ENCODE results near the gene UNC13D.
A peak's percentile ranks its signal among the peaks of the same experiment; 100 is the strongest.
"Not testable (repeated sequence)": the region's sequence is repeated elsewhere in the genome, so short reads cannot be mapped to it uniquely, and the experiment has no call there.

Gene UNC13D

GRCh38 chr17:75854101-75854748, 10.0 kb upstream of the UNC13D start:
- H2BK5ac ChIP-seq (ENCODE audit: low read length) = no peak overlapping the region
- H3K79me2 ChIP-seq (ENCODE audit: control insufficient read depth, insufficient read depth, low read length) = peaks cover 8% of the 10 kb centered on the region
- peaks cover 4% of the 10 kb centered on the region for H3K79me1 ChIP-seq (ENCODE audit: low read length)
- H2BK15ac ChIP-seq (replicated peaks; ENCODE audit: low read depth) = no peak overlapping the region
- H3K4me1 ChIP-seq (ENCODE audit: control insufficient read depth, low read depth, low read length) = peaks cover 3% of the 10 kb centered on the region
- no CpG with 5 or more reads among the region's 7 CpGs for WGBS (ENCODE audit: extremely low coverage, insufficient coverage, low lambda C conversion rate)
- H3K56ac ChIP-seq (ENCODE audit: low read length) = peak overlapping the region; percentile 85
- H3K4me2 ChIP-seq (ENCODE audit: low read length) = peak overlapping the region; percentile 83
- H3K4me3 ChIP-seq (ENCODE audit: low read length) = peak overlapping the region; percentile 34
- no peak overlapping the region for H2BK120ac ChIP-seq (ENCODE audit: low read depth, low read length)
- peak overlapping the region; percentile 20 for H2AK5ac ChIP-seq (ENCODE audit: low read length)
- H4K8ac ChIP-seq (ENCODE audit: low read depth, low read length) = no peak overlapping the region
- H3K4ac ChIP-seq (ENCODE audit: low read depth, low read length) = no peak overlapping the region
- H3K23ac ChIP-seq (ENCODE audit: low read length) = no peak overlapping the region
- peak overlapping the region; percentile 73 for H3K9ac ChIP-seq (ENCODE audit: low read length)
- H3K27ac ChIP-seq (ENCODE audit: low read depth, low read length) = peak overlapping the region; percentile 26
- no peak overlapping the region for H3K18ac ChIP-seq (ENCODE audit: low read length)
- DNase-seq = peak; percentile 84
- H3K36me3 ChIP-seq (ENCODE audit: control insufficient read depth, insufficient read depth, low read length) = peaks cover 4% of the 10 kb centered on the region
- H4K5ac ChIP-seq (ENCODE audit: low read length) = no peak overlapping the region
- H3K27me3 ChIP-seq (ENCODE audit: insufficient read depth, low read length, poor library complexity) = no peaks in the 10 kb centered on the region

- no CpG with 5 or more reads among the region's 7 CpGs for WGBS (ENCODE audit: extremely low coverage, insufficient coverage, low lambda C conversion rate)
- H3K27ac ChIP-seq (ENCODE audit: low read depth, low read length) = no peak overlapping the region
Measured at GRCh38 chr17:75853433-75853832, 9.2 kb upstream of the UNC13D start.

GRCh38 chr17:75851693-75851991, 7.4 kb upstream of the UNC13D start:
- not testable (repeated sequence) for H3K79me1 ChIP-seq (ENCODE audit: low read length); H3K18ac ChIP-seq (ENCODE audit: low read length); H3K23ac ChIP-seq (ENCODE audit: low read length); H3K4ac ChIP-seq (ENCODE audit: low read depth, low read length); H4K5ac ChIP-seq (ENCODE audit: low read length); H2BK5ac ChIP-seq (ENCODE audit: low read length); H3K4me1 ChIP-seq (ENCODE audit: control insufficient read depth, low read depth, low read length); H3K27ac ChIP-seq (ENCODE audit: low read depth, low read length); H4K8ac ChIP-seq (ENCODE audit: low read depth, low read length); H2BK15ac ChIP-seq (replicated peaks; ENCODE audit: low read depth); DNase-seq; H3K36me3 ChIP-seq (ENCODE audit: control insufficient read depth, insufficient read depth, low read length); H3K27me3 ChIP-seq (ENCODE audit: insufficient read depth, low read length, poor library complexity); H3K4me3 ChIP-seq (ENCODE audit: low read length); H3K9ac ChIP-seq (ENCODE audit: low read length); H3K56ac ChIP-seq (ENCODE audit: low read length); H3K4me2 ChIP-seq (ENCODE audit: low read length); H2BK120ac ChIP-seq (ENCODE audit: low read depth, low read length); H2AK5ac ChIP-seq (ENCODE audit: low read length); H3K79me2 ChIP-seq (ENCODE audit: control insufficient read depth, insufficient read depth, low read length)
- no CpG with 5 or more reads among the region's 15 CpGs for WGBS (ENCODE audit: extremely low coverage, insufficient coverage, low lambda C conversion rate)

More at GRCh38 chr17:75853433-75853832, 9.2 kb upstream of the UNC13D start:
- Histone ChIP-seq H2BK15ac (replicated peaks; ENCODE audit: low read depth) (no peak overlapping the region), H2BK120ac (ENCODE audit: low read depth, low read length) (no peak overlapping the region), H3K79me2 (ENCODE audit: control insufficient read depth, insufficient read depth, low read length) (peaks cover 8% of the 10 kb centered on the region), H3K56ac (ENCODE audit: low read length) (no peak overlapping the region), H3K18ac (ENCODE audit: low read length) (no peak overlapping the region), H3K79me1 (ENCODE audit: low read length) (peaks cover 4% of the 10 kb centered on the region), H2BK5ac (ENCODE audit: low read length) (no peak overlapping the region), H3K4me1 (ENCODE audit: control insufficient read depth, low read depth, low read length) (peaks cover 3% of the 10 kb centered on the region), H3K4me3 (ENCODE audit: low read length) (no peak overlapping the region), H4K8ac (ENCODE audit: low read depth, low read length) (no peak overlapping the region), H3K27me3 (ENCODE audit: insufficient read depth, low read length, poor library complexity) (no peaks in the 10 kb centered on the region), H3K4ac (ENCODE audit: low read depth, low read length) (no peak overlapping the region), H4K5ac (ENCODE audit: low read length) (no peak overlapping the region), H3K9ac (ENCODE audit: low read length) (no peak overlapping the region), H3K36me3 (ENCODE audit: control insufficient read depth, insufficient read depth, low read length) (peaks cover 4% of the 10 kb centered on the region), H3K23ac (ENCODE audit: low read length) (no peak overlapping the region), H2AK5ac (ENCODE audit: low read length) (no peak overlapping the region), H3K4me2 (ENCODE audit: low read length) (no peak overlapping the region)
- DNase-seq = peak; percentile 76

- Histone ChIP-seq H3K79me2 (ENCODE audit: control insufficient read depth, insufficient read depth, low read length) (peaks cover 8% of the 10 kb centered on the region), H3K9ac (ENCODE audit: low read length) (no peak overlapping the region), H2BK5ac (ENCODE audit: low read length) (no peak overlapping the region), H3K56ac (ENCODE audit: low read length) (no peak overlapping the region), H3K4ac (ENCODE audit: low read depth, low read length) (no peak overlapping the region), H3K27me3 (ENCODE audit: insufficient read depth, low read length, poor library complexity) (no peaks in the 10 kb centered on the region), H3K23ac (ENCODE audit: low read length) (no peak overlapping the region), H4K8ac (ENCODE audit: low read depth, low read length) (no peak overlapping the region), H2BK15ac (replicated peaks; ENCODE audit: low read depth) (no peak overlapping the region), H3K4me2 (ENCODE audit: low read length) (no peak overlapping the region), H3K27ac (ENCODE audit: low read depth, low read length) (no peak overlapping the region), H2BK120ac (ENCODE audit: low read depth, low read length) (no peak overlapping the region), H3K4me1 (ENCODE audit: control insufficient read depth, low read depth, low read length) (peaks cover 3% of the 10 kb centered on the region), H4K5ac (ENCODE audit: low read length) (no peak overlapping the region), H3K4me3 (ENCODE audit: low read length) (no peak overlapping the region), H3K18ac (ENCODE audit: low read length) (no peak overlapping the region), H3K79me1 (ENCODE audit: low read length) (peaks cover 4% of the 10 kb centered on the region), H3K36me3 (ENCODE audit: control insufficient read depth, insufficient read depth, low read length) (peaks cover 10% of the 10 kb centered on the region), H2AK5ac (ENCODE audit: low read length) (no peak overlapping the region)
- WGBS (ENCODE audit: extremely low coverage, insufficient coverage, low lambda C conversion rate) = no CpG with 5 or more reads among the region's 12 CpGs
- no peak for DNase-seq
Measured at GRCh38 chr17:75850928-75851692, 6.9 kb upstream of the UNC13D start.

GRCh38 chr17:75849724-75850123, 5.5 kb upstream of the UNC13D start:
- Histone ChIP-seq H3K4me1 (ENCODE audit: control insufficient read depth, low read depth, low read length) (peaks cover 7% of the 10 kb centered on the region), H3K56ac (ENCODE audit: low read length) (no peak overlapping the region), H2AK5ac (ENCODE audit: low read length) (no peak overlapping the region), H3K4me3 (ENCODE audit: low read length) (no peak overlapping the region), H3K79me2 (ENCODE audit: control insufficient read depth, insufficient read depth, low read length) (peaks cover 8% of the 10 kb centered on the region), H3K79me1 (ENCODE audit: low read length) (peaks cover 4% of the 10 kb centered on the region), H3K23ac (ENCODE audit: low read length) (no peak overlapping the region), H4K5ac (ENCODE audit: low read length) (no peak overlapping the region), H3K9ac (ENCODE audit: low read length) (no peak overlapping the region), H3K4me2 (ENCODE audit: low read length) (no peak overlapping the region), H4K8ac (ENCODE audit: low read depth, low read length) (no peak overlapping the region), H2BK15ac (replicated peaks; ENCODE audit: low read depth) (no peak overlapping the region), H3K27me3 (ENCODE audit: insufficient read depth, low read length, poor library complexity) (no peaks in the 10 kb centered on the region), H2BK120ac (ENCODE audit: low read depth, low read length) (no peak overlapping the region), H3K27ac (ENCODE audit: low read depth, low read length) (no peak overlapping the region), H3K4ac (ENCODE audit: low read depth, low read length) (no peak overlapping the region), H2BK5ac (ENCODE audit: low read length) (no peak overlapping the region), H3K18ac (ENCODE audit: low read length) (no peak overlapping the region), H3K36me3 (ENCODE audit: control insufficient read depth, insufficient read depth, low read length) (peaks cover 10% of the 10 kb centered on the region)
- DNase-seq = no peak
- no CpG with 5 or more reads among the region's 9 CpGs for WGBS (ENCODE audit: extremely low coverage, insufficient coverage, low lambda C conversion rate)

All from mesendoderm (in vitro differentiated cells).